A673 (cell line): ENCODE data around the gene DTYMK.

Experiments used
- EZH2 ChIP-seq: fragments of 200-600 bp; sonication (generic); IDR thresholded peaks from 2 replicates; pipeline ENCODE4 v1.6.1; 2017; ENCODE audit warnings: borderline replicate concordance, low read depth, mild to moderate bottlenecking, mixed read lengths, antibody characterized with exemption, low read length; ENCODE audit not compliant: poor library complexity, severe bottlenecking
- TF ChIP-seq, protein P1 (sequence below): fragments of 300-800, 200-600 bp; sonication (generic); conservative IDR thresholded peaks from 2 replicates; pipeline ENCODE4 v1.5.1; 2017; ENCODE audit warnings: low read depth, mild to moderate bottlenecking, antibody characterized with exemption, low read length, moderate library complexity, mixed read lengths

DNA sequence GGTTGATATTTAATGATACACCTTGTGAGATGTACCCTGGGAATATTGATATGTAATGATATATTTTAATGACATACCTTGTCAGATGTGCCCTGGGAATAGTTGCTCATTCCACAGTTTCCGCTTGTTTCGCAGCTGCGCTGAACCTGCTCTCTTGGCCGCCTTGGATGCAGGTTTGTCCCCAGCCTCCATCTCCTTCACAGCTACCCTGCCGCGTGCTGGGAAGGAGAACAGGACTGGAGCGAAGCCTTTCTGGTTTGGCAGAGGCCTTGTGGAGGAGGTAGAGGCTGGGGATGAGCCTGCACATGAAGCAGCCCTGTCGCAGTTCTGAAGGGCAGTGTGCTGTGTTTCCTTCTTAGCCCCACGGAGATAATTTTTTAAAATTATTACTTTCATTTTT lies 34.5 kb downstream of the DTYMK start:
- TF ChIP-seq, protein P1, sequence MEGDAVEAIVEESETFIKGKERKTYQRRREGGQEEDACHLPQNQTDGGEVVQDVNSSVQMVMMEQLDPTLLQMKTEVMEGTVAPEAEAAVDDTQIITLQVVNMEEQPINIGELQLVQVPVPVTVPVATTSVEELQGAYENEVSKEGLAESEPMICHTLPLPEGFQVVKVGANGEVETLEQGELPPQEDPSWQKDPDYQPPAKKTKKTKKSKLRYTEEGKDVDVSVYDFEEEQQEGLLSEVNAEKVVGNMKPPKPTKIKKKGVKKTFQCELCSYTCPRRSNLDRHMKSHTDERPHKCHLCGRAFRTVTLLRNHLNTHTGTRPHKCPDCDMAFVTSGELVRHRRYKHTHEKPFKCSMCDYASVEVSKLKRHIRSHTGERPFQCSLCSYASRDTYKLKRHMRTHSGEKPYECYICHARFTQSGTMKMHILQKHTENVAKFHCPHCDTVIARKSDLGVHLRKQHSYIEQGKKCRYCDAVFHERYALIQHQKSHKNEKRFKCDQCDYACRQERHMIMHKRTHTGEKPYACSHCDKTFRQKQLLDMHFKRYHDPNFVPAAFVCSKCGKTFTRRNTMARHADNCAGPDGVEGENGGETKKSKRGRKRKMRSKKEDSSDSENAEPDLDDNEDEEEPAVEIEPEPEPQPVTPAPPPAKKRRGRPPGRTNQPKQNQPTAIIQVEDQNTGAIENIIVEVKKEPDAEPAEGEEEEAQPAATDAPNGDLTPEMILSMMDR, result no peak
- TF ChIP-seq EZH2, result no peak
